ENCODE data around the gene PTAFR.

The PTAFR gene

DNA sequence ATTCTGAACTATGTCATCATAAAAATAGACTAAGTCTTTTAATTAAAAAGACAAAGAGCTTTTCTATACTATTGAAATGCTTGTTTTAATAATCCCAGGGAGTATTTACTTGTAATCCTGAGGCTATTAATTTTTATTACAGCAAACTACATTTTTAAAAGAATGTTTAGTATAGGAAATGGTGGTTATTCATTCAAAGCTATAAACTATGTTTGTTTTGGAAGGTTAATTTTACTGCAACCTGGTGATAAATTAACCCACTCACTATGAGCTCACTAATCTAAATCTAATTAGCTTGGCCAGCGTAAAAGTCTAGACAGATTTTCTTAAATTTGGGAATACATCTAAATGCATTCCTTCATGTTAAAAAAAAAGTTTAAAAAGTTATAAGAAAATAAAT is 74.3 kb downstream of the PTAFR start:
- WGBS, 2 experiments = no CpG with 5 or more reads among the region's 1 CpG
- no peak overlapping the region for H3K27ac ChIP-seq (ENCODE audit: insufficient read depth, low read depth, low read length, poor library complexity, severe bottlenecking)
- no peaks in the 10 kb centered on the region for H3K9me3 ChIP-seq (ENCODE audit: control insufficient read depth, low read length)

DNA sequence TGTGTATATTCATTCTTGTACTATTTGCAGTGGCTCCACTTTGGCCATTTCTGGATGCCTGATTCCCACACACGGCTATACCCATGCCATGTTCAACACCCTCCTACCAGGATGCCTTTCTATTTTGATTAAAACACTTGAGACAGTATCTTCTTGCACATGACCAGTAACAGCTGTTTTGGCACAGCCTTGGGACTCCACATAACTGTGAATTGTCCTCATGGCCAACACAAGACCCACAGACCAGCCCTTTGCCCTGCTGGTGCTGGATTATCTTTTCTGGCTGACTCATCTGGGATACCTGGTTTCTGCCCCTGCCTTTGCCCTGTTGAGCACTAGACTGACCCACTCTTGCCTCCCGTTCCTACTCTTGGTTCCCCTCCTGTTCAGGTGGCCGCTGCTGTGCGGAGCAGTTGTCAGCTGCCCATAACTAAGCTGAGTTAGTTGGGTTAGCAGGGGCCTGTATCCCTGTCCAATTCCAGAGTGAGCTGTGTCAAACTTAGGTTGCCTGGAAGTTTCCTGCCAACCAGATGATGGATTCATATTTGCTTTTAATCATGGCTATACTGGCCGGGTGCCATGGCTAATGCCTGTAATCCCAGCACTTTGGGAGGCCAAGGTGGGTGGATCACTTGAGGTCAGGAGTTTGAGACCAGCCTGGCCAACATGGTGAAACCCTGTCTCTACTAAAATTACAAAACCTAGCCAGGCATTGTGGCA is 77.3 kb downstream of the PTAFR start:
- Histone ChIP-seq H3K4me1 (ENCODE audit: control insufficient read depth, insufficient read depth, low read length) (no peaks in the 10 kb centered on the region), H3K4me3 (ENCODE audit: insufficient read depth, low read depth, low read length) (no peak overlapping the region), H3K27me3 (ENCODE audit: control insufficient read depth, insufficient read depth, low read length, poor library complexity, severe bottlenecking) (no peaks in the 10 kb centered on the region), H3K9me3 (ENCODE audit: control insufficient read depth, low read length) (no peaks in the 10 kb centered on the region), H3K27ac (ENCODE audit: insufficient read depth, low read depth, low read length, poor library complexity, severe bottlenecking) (no peak overlapping the region), H3K36me3 (ENCODE audit: control insufficient read depth, insufficient read depth, low read length) (no peaks in the 10 kb centered on the region)
- WGBS, 2 experiments = 90 to 96% methylated on average over 5 of the region's 5 CpGs

More for the DNA sequence above, 74.3 kb downstream of the PTAFR start:
- no peak overlapping the region for H3K4me3 ChIP-seq (ENCODE audit: insufficient read depth, low read depth, low read length)
- no peaks in the 10 kb centered on the region for H3K36me3 ChIP-seq (ENCODE audit: control insufficient read depth, insufficient read depth, low read length)
- H3K4me1 ChIP-seq (ENCODE audit: control insufficient read depth, insufficient read depth, low read length) = no peaks in the 10 kb centered on the region
- H3K27me3 ChIP-seq (ENCODE audit: control insufficient read depth, insufficient read depth, low read length, poor library complexity, severe bottlenecking) = no peaks in the 10 kb centered on the region

Data from ectodermal cell (in vitro differentiated cells).